LNCAP (cell line): ENCODE data around the gene ADAM33.

Experiments
- CTCF ChIP-seq: fragments of 450-650 bp; IDR thresholded peaks from 2 replicates; pipeline ENCODE4 v1.5.1; 2017; ENCODE audit warnings: mild to moderate bottlenecking

Gene ADAM33

GRCh38 chr20:3705491-3705969, 23.7 kb upstream of the ADAM33 start:
- TF ChIP-seq CTCF, result no peak

- TF ChIP-seq CTCF, result no peak
Measured at GRCh38 chr20:3704087-3704486, 22.3 kb upstream of the ADAM33 start.

GRCh38 chr20:3702611-3703391, 21.0 kb upstream of the ADAM33 start:
- no peak for TF ChIP-seq CTCF

- TF ChIP-seq CTCF, result no peak
Measured at GRCh38 chr20:3701061-3701998, 19.5 kb upstream of the ADAM33 start.

- TF ChIP-seq CTCF, result no peak
Measured at GRCh38 chr20:3699037-3699436, 17.2 kb upstream of the ADAM33 start.

- no peak for TF ChIP-seq CTCF
Measured at GRCh38 chr20:3698591-3699001, 16.8 kb upstream of the ADAM33 start.

GRCh38 chr20:3697588-3698305, 15.9 kb upstream of the ADAM33 start:
- no peak for TF ChIP-seq CTCF
